Right ventricle myocardium inferior (tissue), 1 donor: ENCODE measurements around the gene FHAD1. TPM values are rescaled to one million over a fixed set of nuclear protein-coding genes. Genes with fewer than 3 reads are reported as not detected.
A peak's percentile ranks its signal among the peaks of the same experiment; 100 is the strongest.

ENCODE experiments used
- ATAC-seq: fragments of 200-7000 bp; cut with Tn5 transposase; one replicate; pipeline ENCODE4 v1.9.1; 2020; ENCODE audit warnings: mild to moderate bottlenecking, moderate library complexity
- DNase-seq: peaks from one replicate; pipeline ENCODE4 v3.0.0; 2021; ENCODE audit errors: missing footprints
- intact Hi-C: fragments of 100-400 bp; cut with DNase I; formaldehyde crosslinking; loops from one replicate; pipeline ENCODE4 v1.11.0; 2022
- total RNA-seq: library from RNA; stranded (reverse); fragmentation: NEBNext Ultra II Directional; extraction: Animal tissue kit (Norgen Biotek cat#: 25700); gene quantifications from one replicate; pipeline ENCODE4 v1.2.1, GENCODE V29; 2021
- donor health status: DM: no; HTN: yes; CAD: no; lungs with severe emphysema.

The FHAD1 gene
- total RNA-seq, 1 donor from 2014 or later, result not detected

GRCh38 chr1:15242766-15243165, 4.3 kb upstream of the FHAD1 start:
- intact Hi-C loops, result no loop called here
- DNase-seq (no peak), ATAC-seq (no peak)

- intact Hi-C loops, result no loop called here
- ATAC-seq, result no peak
- DNase-seq, result no peak
Observed at GRCh38 chr1:15243275-15244043, 3.6 kb upstream of the FHAD1 start.

- intact Hi-C loops, result no loop called here
- DNase-seq (no peak), ATAC-seq (no peak)
Observed at GRCh38 chr1:15244813-15245212, 2.2 kb upstream of the FHAD1 start.

- intact Hi-C loops, result no loop called here
- ATAC-seq (no peak), DNase-seq (no peak)
Observed at GRCh38 chr1:15245593-15246360, 1.2 kb upstream of the FHAD1 start.

- ATAC-seq, result no peak
- DNase-seq, result no peak
- intact Hi-C loops, result no loop called here
Observed at GRCh38 chr1:15248216-15248615, 1.2 kb downstream of the FHAD1 start.

GRCh38 chr1:15249081-15249480, 2.1 kb downstream of the FHAD1 start:
- DNase-seq, result no peak
- intact Hi-C loops, result no loop called here
- ATAC-seq, result no peak

GRCh38 chr1:15251857-15252835, 5.1 kb downstream of the FHAD1 start:
- intact Hi-C loops, result no loop called here
- ATAC-seq (no peak), DNase-seq (no peak)

GRCh38 chr1:15254559-15254958, 7.5 kb downstream of the FHAD1 start:
- intact Hi-C loops, result no loop called here
- no peak for DNase-seq
- ATAC-seq, result no peak

- DNase-seq (no peak), ATAC-seq (no peak)
- intact Hi-C loops, result no loop called here
Observed at GRCh38 chr1:15255582-15256149, 8.6 kb downstream of the FHAD1 start.

- ATAC-seq (no peak), DNase-seq (no peak)
- intact Hi-C loops, result no loop called here
Observed at GRCh38 chr1:15256584-15256983, 9.6 kb downstream of the FHAD1 start.

GRCh38 chr1:15257309-15257708, 10.3 kb downstream of the FHAD1 start:
- DNase-seq, result no peak
- ATAC-seq, result no peak
- intact Hi-C loops, result no loop called here

- peak; percentile 39 for ATAC-seq
- DNase-seq, result no peak
- intact Hi-C loops, result no loop called here
Observed at GRCh38 chr1:15258833-15259621, 12.0 kb downstream of the FHAD1 start.

GRCh38 chr1:15259622-15260007, 12.6 kb downstream of the FHAD1 start:
- ATAC-seq, result no peak
- no peak for DNase-seq
- intact Hi-C loops, result no loop called here

GRCh38 chr1:15260418-15261154, 13.6 kb downstream of the FHAD1 start:
- DNase-seq (no peak), ATAC-seq (no peak)
- intact Hi-C loops, result no loop called here

GRCh38 chr1:15261155-15262002, 14.4 kb downstream of the FHAD1 start:
- ATAC-seq, result peak; percentile 80
- peak; percentile 77 for DNase-seq
- intact Hi-C loops, result no loop called here

- ATAC-seq (no peak), DNase-seq (no peak)
- intact Hi-C loops, result no loop called here
Observed at GRCh38 chr1:15262003-15262377, 15.0 kb downstream of the FHAD1 start.

- ATAC-seq (no peak), DNase-seq (no peak)
- intact Hi-C loops, result no loop called here
Observed at GRCh38 chr1:15262706-15263105, 15.7 kb downstream of the FHAD1 start.
